Peyer's patch (tissue), 4 donors: Measurements from ENCODE around the gene MOB1B. TPM values are rescaled to one million over a fixed set of nuclear protein-coding genes. Genes with fewer than 3 reads are reported as not detected.

Source experiments
- DNase-seq, 3 donors: peaks; one replicate each; pipeline ENCODE4 v3.0.0-alpha.2; 2017 to 2019
- H3K27ac ChIP-seq, 4 donors: fragments of 200-600 bp; sonication (generic); one replicate each; pipeline ENCODE4 v1.5.1; 2016 to 2019
- H3K27me3 ChIP-seq, 2 donors: fragments of 200-600 bp; sonication (generic); one replicate each; pipeline ENCODE4 v1.5.1; 2019
- H3K36me3 ChIP-seq, 3 donors: fragments of 200-600 bp; sonication (generic); one replicate each; pipeline ENCODE4 v1.5.1; 2016 to 2019
- H3K4me1 ChIP-seq, 4 donors: fragments of 200-600 bp; sonication (generic); one replicate each; pipeline ENCODE4 v1.5.1; 2016 to 2019
- H3K4me3 ChIP-seq, 4 donors: fragments of 200-600 bp; sonication (generic); 1 replicate in 3 of 4; 2 replicates in 1 of 4; pipeline ENCODE4 v1.5.1; 2016 to 2019; ENCODE audit warnings: mild to moderate bottlenecking in 1 of 4
- H3K9me3 ChIP-seq, 4 donors: fragments of 200-600 bp; sonication (generic); one replicate each; pipeline ENCODE4 v1.5.1; 2016 to 2019; ENCODE audit warnings: mild to moderate bottlenecking in 1 of 4
- POLR2A ChIP-seq, 2 donors: fragments of 450-650 bp; IDR thresholded peaks; one replicate each; pipeline ENCODE4 v1.5.1; 2017; ENCODE audit warnings: antibody characterized with exemption in 2 of 2, mild to moderate bottlenecking in 2 of 2, moderate library complexity in 2 of 2
- total RNA-seq, 4 donors: library from RNA; depleted of rRNA; stranded (reverse); fragments of >200 nt; gene quantifications; one replicate each; pipeline ENCODE4 v1.1.0, GENCODE V29; 2016
- TF ChIP-seq, protein P1 (sequence below), 6 experiments: fragments of 450-650 bp in 4 of 6; fragments of 200-600 bp in 2 of 6; sonication (generic) in 1 of 6; IDR thresholded peaks; one replicate each; pipeline ENCODE4 v1.5.1; 2017 to 2019; ENCODE audit warnings: antibody characterized with exemption in 6 of 6, mild to moderate bottlenecking in 3 of 6, moderate library complexity in 1 of 6

MOB1B gene
- total RNA-seq, 4 donors from 2014 or later, result 4.0 to 15.7 (median 7.5) TPM

GRCh38 chr4:70980196-70980595 lies 78.0 kb downstream of the MOB1B start:
- Histone ChIP-seq H3K36me3 (no peaks in the 10 kb centered on the region), H3K4me1 (no peaks in the 10 kb centered on the region), H3K4me3 (no peak overlapping the region), H3K27me3 (no peaks in the 10 kb centered on the region), H3K27ac (no peak overlapping the region), H3K9me3 (no peaks in the 10 kb centered on the region)
- TF ChIP-seq POLR2A (IDR thresholded peaks at IDR 0.05), result no peak
- TF ChIP-seq, protein P1, sequence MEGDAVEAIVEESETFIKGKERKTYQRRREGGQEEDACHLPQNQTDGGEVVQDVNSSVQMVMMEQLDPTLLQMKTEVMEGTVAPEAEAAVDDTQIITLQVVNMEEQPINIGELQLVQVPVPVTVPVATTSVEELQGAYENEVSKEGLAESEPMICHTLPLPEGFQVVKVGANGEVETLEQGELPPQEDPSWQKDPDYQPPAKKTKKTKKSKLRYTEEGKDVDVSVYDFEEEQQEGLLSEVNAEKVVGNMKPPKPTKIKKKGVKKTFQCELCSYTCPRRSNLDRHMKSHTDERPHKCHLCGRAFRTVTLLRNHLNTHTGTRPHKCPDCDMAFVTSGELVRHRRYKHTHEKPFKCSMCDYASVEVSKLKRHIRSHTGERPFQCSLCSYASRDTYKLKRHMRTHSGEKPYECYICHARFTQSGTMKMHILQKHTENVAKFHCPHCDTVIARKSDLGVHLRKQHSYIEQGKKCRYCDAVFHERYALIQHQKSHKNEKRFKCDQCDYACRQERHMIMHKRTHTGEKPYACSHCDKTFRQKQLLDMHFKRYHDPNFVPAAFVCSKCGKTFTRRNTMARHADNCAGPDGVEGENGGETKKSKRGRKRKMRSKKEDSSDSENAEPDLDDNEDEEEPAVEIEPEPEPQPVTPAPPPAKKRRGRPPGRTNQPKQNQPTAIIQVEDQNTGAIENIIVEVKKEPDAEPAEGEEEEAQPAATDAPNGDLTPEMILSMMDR (IDR thresholded peaks at IDR 0.05), result no peak
- DNase-seq, result no peak

DNA sequence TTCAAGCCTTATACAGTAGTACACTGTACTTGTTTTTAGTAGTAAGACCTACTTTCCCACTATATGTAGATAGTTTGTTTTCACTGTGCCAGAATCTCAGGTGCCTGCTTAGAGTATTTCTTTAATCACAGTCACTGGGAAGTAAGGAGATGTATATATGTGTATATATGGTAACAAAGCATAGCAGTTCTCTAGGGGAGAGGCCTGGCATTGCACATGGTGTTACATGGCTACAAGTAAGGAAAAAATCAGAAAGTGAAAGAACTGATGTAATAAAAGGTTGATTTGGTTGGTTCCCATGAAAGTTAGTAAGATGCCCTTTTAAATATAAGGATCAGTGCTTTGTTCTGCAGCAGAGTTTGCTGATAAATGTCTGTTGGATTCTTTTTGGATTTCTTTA lies 81.9 kb downstream of the MOB1B start:
- no peaks in the 10 kb centered on the region for H3K4me1 ChIP-seq
- H3K9me3 ChIP-seq, result no peaks in the 10 kb centered on the region
- no peaks in the 10 kb centered on the region for H3K27me3 ChIP-seq
- DNase-seq, result no peak
- TF ChIP-seq, protein P1 (IDR thresholded peaks at IDR 0.05), result no peak
- no peak for TF ChIP-seq POLR2A (IDR thresholded peaks at IDR 0.05)
- H3K36me3 ChIP-seq, result no peaks in the 10 kb centered on the region
- no peak overlapping the region for H3K4me3 ChIP-seq
- no peak overlapping the region for H3K27ac ChIP-seq

- no peaks in the 10 kb centered on the region for H3K36me3 ChIP-seq
- no peak for DNase-seq
- no peak overlapping the region for H3K27ac ChIP-seq
- no peaks in the 10 kb centered on the region for H3K27me3 ChIP-seq
- TF ChIP-seq, protein P1 (IDR thresholded peaks at IDR 0.05), result peak in 3 of 6 experiments; percentile 6 to 29 (median 20)
- no peak for TF ChIP-seq POLR2A (IDR thresholded peaks at IDR 0.05)
- H3K4me1 ChIP-seq, result no peaks in the 10 kb centered on the region
- H3K9me3 ChIP-seq, result no peaks in the 10 kb centered on the region
- no peak overlapping the region for H3K4me3 ChIP-seq
Measured at GRCh38 chr4:70984589-70984988, 82.4 kb downstream of the MOB1B start.

GRCh38 chr4:70991596-70991995 lies 89.4 kb downstream of the MOB1B start:
- H3K27ac ChIP-seq, result no peak overlapping the region
- DNase-seq, result no peak
- no peaks in the 10 kb centered on the region for H3K27me3 ChIP-seq
- H3K4me1 ChIP-seq, result peaks cover 0 to 32% (median 0%) of the 10 kb centered on the region in 4 donors
- H3K36me3 ChIP-seq, result no peaks in the 10 kb centered on the region
- no peaks in the 10 kb centered on the region for H3K9me3 ChIP-seq
- no peak overlapping the region for H3K4me3 ChIP-seq
- TF ChIP-seq, protein P1 (IDR thresholded peaks at IDR 0.05), result no peak
- no peak for TF ChIP-seq POLR2A (IDR thresholded peaks at IDR 0.05)

- DNase-seq, result peak in 1 of 3 donors; percentile 53
- Histone ChIP-seq H3K4me1 (peaks cover 0 to 40% (median 0%) of the 10 kb centered on the region in 4 donors), H3K36me3 (no peaks in the 10 kb centered on the region), H3K9me3 (no peaks in the 10 kb centered on the region), H3K27ac (peak overlapping the region; percentile 88 to 92 (median 90)), H3K27me3 (no peaks in the 10 kb centered on the region), H3K4me3 (peak overlapping the region in 3 of 4 donors; percentile 78 to 91 (median 89))
- TF ChIP-seq, protein P1 (IDR thresholded peaks at IDR 0.05), result no peak
- no peak for TF ChIP-seq POLR2A (IDR thresholded peaks at IDR 0.05)
Measured at GRCh38 chr4:70992391-70992881, 90.3 kb downstream of the MOB1B start.
